DOHH2 (cell line): Measurements from ENCODE around the gene ABHD12B.
A peak's percentile ranks its signal among the peaks of the same experiment; 100 is the strongest.

ENCODE experiments used
- H3F3A ChIP-seq: fragments of 200-600 bp; sonication (generic), shearing (Covaris generic); 2 replicates; pipeline ENCODE4 v1.6.0; 2016; ENCODE audit warnings: antibody characterized with exemption, mild to moderate bottlenecking; ENCODE audit not compliant: control insufficient read depth, insufficient read depth
- H3K27ac ChIP-seq: fragments of 200-600 bp; sonication (generic); 2 replicates; pipeline ENCODE4 v1.5.1; 2014; ENCODE audit warnings: low read depth, mild to moderate bottlenecking, low read length, moderate library complexity
- H3K27me3 ChIP-seq: fragments of 200-600 bp; sonication (generic); 2 replicates; pipeline ENCODE4 v1.6.1; 2014; ENCODE audit warnings: mild to moderate bottlenecking, low read length, mixed read lengths; ENCODE audit not compliant: control insufficient read depth
- H3K36me3 ChIP-seq: fragments of 200-600 bp; sonication (generic); 2 replicates; pipeline ENCODE4 v1.6.1; 2014; ENCODE audit warnings: mild to moderate bottlenecking, low read length, moderate library complexity, mixed read lengths; ENCODE audit not compliant: control insufficient read depth
- H3K4me1 ChIP-seq: fragments of 200-600 bp; sonication (generic); 2 replicates; pipeline ENCODE4 v1.6.1; 2014; ENCODE audit warnings: mild to moderate bottlenecking, low read length, mixed read lengths; ENCODE audit not compliant: control insufficient read depth
- H3K4me2 ChIP-seq: fragments of 200-600 bp; sonication (generic); 2 replicates; pipeline ENCODE4 v1.6.0; 2014; ENCODE audit warnings: mild to moderate bottlenecking, low read length, moderate library complexity
- H3K4me3 ChIP-seq: fragments of 200-600 bp; sonication (generic); 2 replicates; pipeline ENCODE4 v1.5.1; 2014; ENCODE audit warnings: mild to moderate bottlenecking, low read length, mixed read lengths
- H3K79me2 ChIP-seq: fragments of 200-600 bp; sonication (generic); 2 replicates; pipeline ENCODE4 v1.6.1; 2014; ENCODE audit warnings: mild to moderate bottlenecking, low read length, mixed read lengths; ENCODE audit not compliant: control insufficient read depth
- H3K9me2 ChIP-seq: fragments of 200-600 bp; sonication (generic); replicated peaks from 2 replicates; pipeline ENCODE4 v1.6.1; 2014; ENCODE audit warnings: mild to moderate bottlenecking, low read length, mixed read lengths; ENCODE audit not compliant: control insufficient read depth
- H3K9me3 ChIP-seq: fragments of 200-600 bp; sonication (generic); 2 replicates; pipeline ENCODE4 v1.6.1; 2014; ENCODE audit warnings: antibody characterized with exemption, low read length, mixed read lengths; ENCODE audit not compliant: control insufficient read depth, insufficient read depth
- H4K20me1 ChIP-seq: fragments of 200-600 bp; sonication (generic); 2 replicates; pipeline ENCODE4 v1.6.0; 2014; ENCODE audit warnings: low read depth, mild to moderate bottlenecking, antibody characterized with exemption, low read length, moderate library complexity; ENCODE audit not compliant: control insufficient read depth, insufficient read depth
- CTCF ChIP-seq: fragments of 200-600 bp; sonication (generic); IDR thresholded peaks from one replicate; pipeline ENCODE4 v1.5.1; 2014; ENCODE audit warnings: antibody characterized with exemption, mild to moderate bottlenecking, low read depth, low read length; ENCODE audit not compliant: poor library complexity, severe bottlenecking
- EZH2phosphoT487 ChIP-seq: fragments of 200-600 bp; sonication (generic); IDR thresholded peaks from 2 replicates; pipeline ENCODE4 v1.6.1; 2017; ENCODE audit warnings: borderline replicate concordance, mild to moderate bottlenecking, antibody characterized with exemption, low read length, moderate library complexity, mixed read lengths

ABHD12B gene

GRCh38 chr14:50855558-50855957 lies 16.3 kb upstream of the ABHD12B start:
- H4K20me1 ChIP-seq: no peaks in the 10 kb centered on the region
- H3K27me3 ChIP-seq: no peaks in the 10 kb centered on the region
- H3K4me2 ChIP-seq: no peak overlapping the region
- no peak overlapping the region for H3K4me3 ChIP-seq
- no peaks in the 10 kb centered on the region for H3K9me2 ChIP-seq
- no peaks in the 10 kb centered on the region for H3F3A ChIP-seq
- H3K36me3 ChIP-seq: no peaks in the 10 kb centered on the region
- H3K79me2 ChIP-seq: no peaks in the 10 kb centered on the region
- peaks cover 14% of the 10 kb centered on the region for H3K4me1 ChIP-seq
- H3K27ac ChIP-seq: no peak overlapping the region
- no peak for TF ChIP-seq EZH2phosphoT487
- no peak for TF ChIP-seq CTCF
- H3K9me3 ChIP-seq: no peaks in the 10 kb centered on the region

- Histone ChIP-seq H4K20me1 (no peaks in the 10 kb centered on the region), H3K4me3 (no peak overlapping the region), H3K27ac (no peak overlapping the region), H3K36me3 (no peaks in the 10 kb centered on the region), H3K4me1 (peaks cover 18% of the 10 kb centered on the region), H3F3A (no peaks in the 10 kb centered on the region; the same call in 1 of the 2 replicates), H3K4me2 (no peak overlapping the region), H3K79me2 (no peaks in the 10 kb centered on the region), H3K9me3 (no peaks in the 10 kb centered on the region), H3K27me3 (no peaks in the 10 kb centered on the region), H3K9me2 (no peaks in the 10 kb centered on the region)
- TF ChIP-seq CTCF (no peak), EZH2phosphoT487 (no peak)
Measured at GRCh38 chr14:50856660-50857059, 15.2 kb upstream of the ABHD12B start.

GRCh38 chr14:50859296-50859624 lies 12.6 kb upstream of the ABHD12B start:
- peak overlapping the region; percentile 89 for H3K4me2 ChIP-seq
- H3K27ac ChIP-seq: no peak overlapping the region
- no peaks in the 10 kb centered on the region for H3K9me3 ChIP-seq
- H3K4me1 ChIP-seq: peaks cover 18% of the 10 kb centered on the region
- peak overlapping the region; percentile 72 for H3K4me3 ChIP-seq
- H3F3A ChIP-seq: no peaks in the 10 kb centered on the region; the same call in 1 of the 2 replicates
- H3K27me3 ChIP-seq: no peaks in the 10 kb centered on the region
- no peaks in the 10 kb centered on the region for H4K20me1 ChIP-seq
- H3K9me2 ChIP-seq: no peaks in the 10 kb centered on the region
- no peaks in the 10 kb centered on the region for H3K79me2 ChIP-seq
- no peak for TF ChIP-seq EZH2phosphoT487
- no peak for TF ChIP-seq CTCF
- H3K36me3 ChIP-seq: no peaks in the 10 kb centered on the region
